HG03066 (cell line): Measurements from ENCODE around the gene SUSD6.

Source experiments
- ATAC-seq: cut with Tn5 transposase; IDR thresholded peaks from one replicate; pipeline ENCODE4 v1.9.1; 2021; ENCODE audit warnings: low read depth; ENCODE audit not compliant: unreplicated experiment

Gene SUSD6

GRCh38 chr14:69752773-69753172 is 141.4 kb downstream of the SUSD6 start:
- ATAC-seq = no peak

GRCh38 chr14:69753860-69754259 is 142.5 kb downstream of the SUSD6 start:
- ATAC-seq = no peak

GRCh38 chr14:69754487-69754886 is 143.1 kb downstream of the SUSD6 start:
- no peak for ATAC-seq

- no peak for ATAC-seq
Measured at GRCh38 chr14:69755296-69755695, 143.9 kb downstream of the SUSD6 start.

GRCh38 chr14:69755784-69756183 is 144.4 kb downstream of the SUSD6 start:
- no peak for ATAC-seq

- ATAC-seq = no peak
Measured at GRCh38 chr14:69756298-69756697, 144.9 kb downstream of the SUSD6 start.

- no peak for ATAC-seq
Measured at GRCh38 chr14:69760810-69761209, 149.4 kb downstream of the SUSD6 start.

GRCh38 chr14:69763761-69764510 is 152.5 kb downstream of the SUSD6 start:
- no peak for ATAC-seq
